GM10847 (cell line): Measurements from ENCODE around the gene SLC25A10.

ENCODE experiments used
- POLR2A ChIP-seq: IDR thresholded peaks from 2 replicates; pipeline ENCODE4 v1.6.1; 2011; ENCODE audit not compliant: insufficient read length; ENCODE audit errors: extremely low read depth

The SLC25A10 gene

GRCh38 chr17:81711814-81712467 lies at the start of gene SLC25A10:
Gene SLC25A10, plus strand, starts transcription at chr17:81712284. Its CDS starts 143 bp downstream, at chr17:81712427.
- no peak for TF ChIP-seq POLR2A

DNA sequence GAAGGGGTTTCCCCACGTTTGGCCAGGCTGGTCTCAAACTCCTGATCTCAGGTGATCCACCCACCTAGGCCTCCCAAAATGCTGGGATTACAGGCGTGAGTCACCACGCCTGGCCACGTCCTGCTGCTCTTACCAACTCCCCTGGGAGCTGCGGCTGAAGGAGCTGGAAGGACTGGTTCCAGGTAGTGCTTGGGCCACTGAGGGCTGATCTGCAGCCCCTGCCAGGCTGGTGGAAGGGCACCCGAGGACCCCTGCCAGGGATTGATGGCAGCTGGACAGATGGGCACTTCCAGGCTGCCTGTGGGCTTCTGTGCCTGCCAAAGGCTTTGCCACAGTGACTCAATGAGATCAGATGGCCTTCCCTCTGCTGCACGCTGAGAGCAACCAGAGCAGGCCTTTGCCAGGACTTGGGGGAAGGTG lies 48.0 kb upstream of the SLC25A10 start:
- no peak for TF ChIP-seq POLR2A

DNA sequence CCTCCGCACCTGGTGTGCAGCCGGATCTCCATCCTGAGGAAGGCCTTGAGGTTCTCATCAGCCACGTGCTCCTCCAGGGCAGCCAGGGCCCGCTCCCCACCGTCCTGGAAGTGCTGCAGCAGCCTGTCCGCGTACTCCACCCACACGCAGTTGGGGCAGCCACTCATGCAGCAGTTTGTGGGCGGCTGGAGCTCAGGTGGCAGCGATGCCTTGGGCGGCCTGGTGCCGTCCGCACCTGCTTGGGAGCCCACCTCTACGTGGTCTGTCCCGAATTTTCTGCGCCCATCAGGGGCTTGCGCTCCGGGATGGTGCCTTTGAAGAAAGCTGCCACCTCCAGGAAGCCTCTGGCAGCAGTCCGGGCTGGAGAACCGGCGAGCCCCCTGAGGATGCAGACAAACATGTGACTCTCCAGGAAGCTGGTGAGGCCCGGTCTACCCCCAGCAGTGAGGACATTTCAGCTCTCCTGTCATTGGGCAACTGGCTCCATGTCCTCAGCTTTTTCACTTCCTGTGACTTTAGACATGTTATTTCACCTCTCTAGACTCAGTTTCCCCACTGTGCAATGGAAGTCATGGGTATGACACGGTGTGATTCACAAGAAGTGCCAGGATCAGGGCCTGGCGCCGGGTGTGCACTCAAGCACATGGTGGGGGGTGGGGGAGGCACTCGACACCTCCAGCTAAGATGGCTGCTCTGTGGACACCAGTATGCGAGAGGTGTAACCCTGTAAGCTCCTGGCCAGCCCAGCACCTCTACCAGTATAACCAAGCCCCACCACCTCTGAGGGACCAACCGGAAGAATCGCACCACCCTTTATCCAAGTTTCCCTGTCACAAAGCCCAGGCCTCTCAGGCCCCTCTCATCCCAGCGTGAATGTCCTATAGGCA lies 46.6 kb upstream of the SLC25A10 start:
- TF ChIP-seq POLR2A = peak; percentile 9

DNA sequence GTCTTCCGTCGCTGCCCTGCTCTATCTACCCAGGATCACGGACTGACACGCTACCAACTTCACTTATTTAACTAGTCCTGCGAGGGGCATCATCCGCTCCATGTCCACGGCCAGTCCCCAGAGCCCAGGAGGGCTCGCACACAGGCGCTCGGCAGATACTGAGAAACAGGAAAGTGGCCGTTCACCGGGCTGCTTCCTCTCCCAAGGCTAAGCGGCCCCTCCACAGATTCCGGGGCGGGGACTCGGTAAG lies 46.1 kb upstream of the SLC25A10 start:
- no peak for TF ChIP-seq POLR2A

DNA sequence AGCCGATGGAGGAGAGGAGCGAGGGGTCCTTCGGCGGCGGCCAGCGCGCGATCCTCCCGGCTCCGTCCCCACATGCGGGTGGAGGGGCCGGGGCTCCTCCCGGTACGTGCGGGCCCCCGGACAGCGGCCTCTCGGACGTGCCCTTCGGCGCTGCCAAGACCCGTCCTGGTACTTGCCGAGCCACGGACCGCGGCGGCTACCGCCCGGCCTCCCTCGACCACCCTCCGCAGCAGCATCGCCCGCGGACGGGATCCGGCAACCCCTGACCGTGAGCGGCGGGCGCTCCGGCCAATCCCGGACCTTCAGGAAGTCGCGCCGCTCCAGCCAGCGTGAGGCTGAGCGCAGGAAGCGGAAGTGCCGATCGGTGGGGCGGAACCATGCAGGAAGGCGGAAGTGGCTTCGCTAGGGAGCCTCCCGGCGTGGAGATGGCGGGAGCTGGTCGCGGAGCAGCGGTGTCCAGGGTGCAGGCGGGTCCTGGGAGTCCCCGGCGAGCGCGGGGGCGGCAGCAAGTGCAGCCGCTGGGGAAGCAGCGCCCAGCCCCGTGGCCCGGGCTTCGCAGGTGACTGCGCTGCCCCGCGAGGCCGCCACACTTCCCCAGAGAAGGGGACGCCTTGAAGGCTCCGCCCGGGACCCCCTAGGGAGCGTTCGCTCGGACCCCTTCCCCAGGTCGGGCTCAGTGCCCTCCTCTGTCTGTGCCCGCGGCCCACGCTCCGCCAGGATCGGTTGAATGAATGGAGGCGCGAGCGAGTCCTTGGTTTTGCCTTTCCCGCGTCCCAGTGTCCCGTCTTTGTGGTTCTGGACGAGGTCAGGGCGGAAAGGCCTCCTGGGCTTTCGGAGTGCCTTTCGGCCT lies 45.5 kb upstream of the SLC25A10 start, which contains the start of the genes CCDC137 and OXLD1:
Gene CCDC137 (plus strand): TSS at position 396 of the 850 bp plus-strand sequence. CDS start 30 bp downstream, at position 426.
Gene OXLD1 (minus strand): TSS at position 264 of the 850 bp plus-strand sequence. CDS start 28 bp downstream, at position 236.
- TF ChIP-seq POLR2A = peak; percentile 97

DNA sequence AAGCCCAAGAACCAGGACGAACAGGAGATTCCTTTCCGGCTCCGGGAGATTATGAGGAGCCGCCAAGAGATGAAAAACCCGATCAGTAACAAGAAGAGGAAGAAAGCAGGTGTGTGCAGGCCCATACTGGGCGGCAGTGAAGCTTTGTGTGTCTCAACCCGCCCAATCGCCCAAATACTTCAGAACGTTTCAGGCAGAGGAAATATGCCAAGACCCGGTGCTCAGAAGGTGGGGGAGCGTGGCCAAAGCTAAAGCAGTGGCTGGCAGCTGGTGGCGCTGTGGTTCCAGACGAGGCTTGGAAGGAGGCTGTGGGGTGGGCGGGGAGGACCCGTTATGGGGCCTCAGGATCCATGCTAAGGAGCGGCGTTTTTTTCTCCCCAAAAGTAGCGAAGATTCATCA lies 44.3 kb upstream of the SLC25A10 start:
- no peak for TF ChIP-seq POLR2A

DNA sequence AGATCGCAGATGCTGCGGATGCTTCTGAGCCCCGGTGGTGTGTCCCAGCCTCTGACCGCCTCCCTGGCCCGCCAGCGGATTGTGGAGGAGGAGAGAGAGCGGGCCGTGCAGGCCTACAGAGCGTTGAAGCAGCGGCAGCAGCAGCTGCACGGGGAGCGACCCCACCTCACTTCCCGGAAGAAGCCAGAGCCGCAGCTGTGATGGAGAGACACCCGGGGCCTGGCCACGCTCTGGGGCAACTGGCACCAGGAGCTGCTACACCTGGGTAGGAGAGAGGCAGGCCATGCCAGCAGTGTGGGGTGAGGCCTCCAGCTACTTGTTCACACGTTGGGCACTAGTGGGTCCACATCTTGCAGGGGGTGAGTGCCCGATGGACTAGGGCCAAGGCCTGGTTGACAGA lies 39.6 kb upstream of the SLC25A10 start:
- TF ChIP-seq POLR2A = no peak

DNA sequence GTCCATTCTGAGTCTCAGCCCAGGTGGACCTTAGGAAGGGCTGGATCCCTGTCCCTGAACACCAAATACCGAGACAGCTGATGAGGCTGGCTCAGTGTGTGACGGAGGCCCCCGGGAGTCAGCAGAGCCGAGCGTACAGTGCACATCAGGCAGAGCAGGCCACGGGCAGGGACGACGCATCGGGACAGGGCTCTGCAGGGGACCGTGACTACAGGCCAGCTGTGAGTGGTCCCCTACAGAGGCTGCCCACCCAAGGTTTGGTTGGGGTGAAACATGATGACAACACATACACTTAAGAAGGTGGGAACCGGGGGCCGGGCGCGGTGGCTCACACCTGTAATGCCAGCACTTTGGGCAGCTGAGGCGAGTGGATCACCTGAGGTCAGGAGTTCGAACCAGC lies 39.1 kb upstream of the SLC25A10 start:
- TF ChIP-seq POLR2A = no peak

- no peak for TF ChIP-seq POLR2A
These were observed 38.4 kb upstream of the SLC25A10 start for GRCh38 chr17:81673561-81674258.

- TF ChIP-seq POLR2A = no peak
These were observed 35.2 kb upstream of the SLC25A10 start for GRCh38 chr17:81676906-81677305.

DNA sequence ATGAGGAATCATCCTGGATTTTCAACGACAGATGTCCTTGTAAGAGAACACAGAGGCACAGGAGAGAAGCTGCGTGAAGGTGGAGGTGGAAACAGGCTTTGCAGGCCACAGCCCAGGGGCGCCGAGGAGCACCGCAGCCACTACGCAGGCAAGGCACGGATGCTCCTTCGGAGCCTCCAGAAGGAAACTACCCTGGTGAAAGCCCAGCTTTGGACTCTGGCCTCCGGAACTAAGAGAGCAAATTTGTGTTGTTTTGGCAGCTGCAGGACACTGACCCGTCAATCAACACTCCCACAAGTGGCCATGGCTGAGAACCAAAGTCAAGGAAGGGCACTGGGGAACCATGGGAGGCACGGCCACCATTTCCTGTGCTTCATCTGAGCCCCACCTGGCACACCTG lies 31.9 kb upstream of the SLC25A10 start:
- no peak for TF ChIP-seq POLR2A

GRCh38 chr17:81681672-81682071 lies 30.4 kb upstream of the SLC25A10 start:
- TF ChIP-seq POLR2A = no peak

GRCh38 chr17:81682565-81683207 lies 29.4 kb upstream of the SLC25A10 start:
- no peak for TF ChIP-seq POLR2A

- TF ChIP-seq POLR2A = no peak
These were observed 28.9 kb upstream of the SLC25A10 start for GRCh38 chr17:81683208-81683583.
